Endothelial cell of umbilical vein (primary cell): Measurements from ENCODE around the gene MRPL4. TPM values are rescaled to one million over a fixed set of nuclear protein-coding genes. Genes with fewer than 3 reads are reported as not detected.

Experiments used
- BruUV-seq: library from RNA; stranded (reverse); fragments of 400-500 nt; replicated peaks from 2 replicates; lab custom pipeline; 2021; lab: Mats Ljungman, UMichigan
- CTCF ChIA-PET: fragments of 300-600, 350-600 bp; sonication (Branson Sonifier 250); formaldehyde crosslinking; loops from one replicate; lab custom pipeline; 2021; ENCODE audit warnings: antibody characterized with exemption, inconsistent platforms; lab: Charles Lee
- POLR2A ChIA-PET: fragments of 300-600, 350-600 bp; sonication (Branson Sonifier 250); formaldehyde crosslinking; loops from one replicate; lab custom pipeline; 2021; ENCODE audit warnings: antibody characterized with exemption, inconsistent platforms; lab: Charles Lee
- DNase-seq: peaks from one replicate; pipeline ENCODE4 v3.0.0-alpha.2; 2011; ENCODE audit warnings: low read depth, low spot score
- FAIRE-seq: peaks from 2 replicates; lab custom pipeline; 2011; peaks lifted over from hg19 to GRCh38; lab: Jason Lieb, UNC
- H2AFZ ChIP-seq: 2 replicates; pipeline ENCODE4 v1.6.0; 2012; ENCODE audit warnings: low read depth, low read length, control low read depth, inconsistent platforms
- H3K27ac ChIP-seq: 2 replicates; pipeline ENCODE4 v1.5.1; 2011; ENCODE audit warnings: low read depth, mild to moderate bottlenecking, control low read depth, low read length, moderate library complexity; ENCODE audit not compliant: insufficient read depth
- H3K27me3 ChIP-seq, 2 experiments: 2 replicates each; pipeline versions ENCODE4 v1.6.0 to v1.6.1; 2011; ENCODE audit warnings: low read length in 2 of 2, mixed read lengths in 1 of 2; ENCODE audit not compliant: control insufficient read depth in 2 of 2, insufficient read depth in 2 of 2
- H3K36me3 ChIP-seq, 2 experiments: 2 replicates in 1 of 2; 3 replicates in 1 of 2; pipeline ENCODE4 v1.5.1; 2011; ENCODE audit warnings: low read length in 2 of 2, mild to moderate bottlenecking in 1 of 2, moderate library complexity in 1 of 2; ENCODE audit not compliant: control insufficient read depth in 2 of 2, insufficient read depth in 2 of 2; ENCODE audit errors: extremely low read depth in 1 of 2
- H3K4me1 ChIP-seq: 3 replicates; pipeline ENCODE4 v1.5.1; 2011; ENCODE audit warnings: mild to moderate bottlenecking, low read length; ENCODE audit not compliant: control insufficient read depth, insufficient read depth; ENCODE audit errors: extremely low read depth
- H3K4me2 ChIP-seq: 2 replicates; pipeline ENCODE4 v1.6.1; 2011; ENCODE audit warnings: low read length, control low read depth, mixed read lengths; ENCODE audit not compliant: insufficient read depth
- H3K4me3 ChIP-seq, 3 experiments: fragments of 200-600 bp in 1 of 3; sonication (generic), shearing (Covaris generic) in 1 of 3; replicated peaks in 1 of 3; 2 replicates each; pipeline ENCODE4 v1.5.1; 2011 to 2016; ENCODE audit warnings: control low read depth in 3 of 3, low read length in 3 of 3, mild to moderate bottlenecking in 2 of 3, inconsistent platforms in 1 of 3, low read depth in 1 of 3, moderate library complexity in 1 of 3; ENCODE audit not compliant: insufficient read depth in 1 of 3
- H3K79me2 ChIP-seq: 2 replicates; pipeline ENCODE4 v1.6.0; 2012; ENCODE audit warnings: low read length, inconsistent platforms; ENCODE audit not compliant: control insufficient read depth, insufficient read depth
- H3K9ac ChIP-seq: replicated peaks from 2 replicates; pipeline ENCODE3; 2011; ENCODE audit warnings: low read length, control low read depth; ENCODE audit not compliant: insufficient read depth; ENCODE audit errors: extremely low read depth
- H3K9me1 ChIP-seq: replicated peaks from 3 replicates; pipeline ENCODE4 v1.6.0; 2011; ENCODE audit warnings: mild to moderate bottlenecking, low read length; ENCODE audit not compliant: control insufficient read depth, insufficient read depth; ENCODE audit errors: extremely low read depth
- H3K9me3 ChIP-seq: replicated peaks from 2 replicates; pipeline ENCODE4 v1.5.1; 2012; ENCODE audit warnings: low read length, inconsistent platforms; ENCODE audit not compliant: control insufficient read depth, insufficient read depth
- H4K20me1 ChIP-seq: replicated peaks from 2 replicates; pipeline ENCODE3; 2011; ENCODE audit warnings: mild to moderate bottlenecking, low read length; ENCODE audit not compliant: control insufficient read depth, insufficient read depth; ENCODE audit errors: extremely low read depth
- CTCF ChIP-seq, 2 donors: IDR thresholded peaks; 1 replicate in 1 of 2; 2 replicates in 1 of 2; pipeline ENCODE4 v1.5.1; 2011; ENCODE audit warnings: low read length in 2 of 2, mild to moderate bottlenecking in 2 of 2, moderate library complexity in 2 of 2, control low read depth in 1 of 2, inconsistent platforms in 1 of 2, low read depth in 1 of 2; ENCODE audit not compliant: insufficient read depth in 1 of 2; ENCODE audit errors: extremely low read depth in 1 of 2
- EZH2 ChIP-seq: IDR thresholded peaks from 2 replicates; pipeline ENCODE4 v1.6.1; 2012; ENCODE audit warnings: borderline replicate concordance, low read depth, mild to moderate bottlenecking, moderate library complexity, low read length, inconsistent platforms; ENCODE audit not compliant: severe bottlenecking
- FOS ChIP-seq: IDR thresholded peaks from 2 replicates; pipeline ENCODE4 v1.6.1; 2011; ENCODE audit warnings: mild to moderate bottlenecking, low read length, moderate library complexity, borderline replicate concordance; ENCODE audit not compliant: insufficient read depth
- GATA2 ChIP-seq: IDR thresholded peaks from 2 replicates; pipeline ENCODE4 v1.7.0; 2011; ENCODE audit warnings: low read depth, mild to moderate bottlenecking, moderate library complexity, mixed read lengths, low read length; ENCODE audit not compliant: insufficient read length, insufficient read depth
- JUN ChIP-seq: IDR thresholded peaks from 2 replicates; pipeline ENCODE4 v1.6.1; 2011; ENCODE audit warnings: borderline replicate concordance, low read depth; ENCODE audit not compliant: insufficient read length, insufficient read depth
- MAX ChIP-seq: IDR thresholded peaks from 2 replicates; pipeline ENCODE4 v1.6.1; 2011; ENCODE audit not compliant: insufficient read depth, insufficient read length
- MYC ChIP-seq: IDR thresholded peaks from one replicate; pipeline ENCODE4 v1.6.1; 2011; ENCODE audit warnings: mild to moderate bottlenecking, low read depth, low read length
- POLR2A ChIP-seq: IDR thresholded peaks from 2 replicates; pipeline ENCODE4 v1.6.1; 2012; ENCODE audit warnings: low read depth, mild to moderate bottlenecking, control low read depth, low read length
- POLR2AphosphoS5 ChIP-seq: IDR thresholded peaks from 2 replicates; pipeline ENCODE4 v1.6.1; 2012; ENCODE audit warnings: low read depth, mild to moderate bottlenecking, control low read depth, low read length, moderate library complexity; ENCODE audit not compliant: insufficient read depth
- dilution Hi-C: fragments of 300-500 bp; cut with MboI; formaldehyde crosslinking; loops from one replicate; pipeline ENCODE4 v1.15.0; 2019; ENCODE audit warnings: low sequenced_read_pairs; ENCODE audit not compliant: extremely low pct_ligation_motif_present
- intact Hi-C: fragments of 100-400 bp; cut with micrococcal nuclease; formaldehyde crosslinking; loops from one replicate; pipeline ENCODE4 v1.10.0; 2022
- polyA plus RNA-seq, 4 experiments: library from polyadenylated mRNA; depleted of rRNA in 3 of 4; stranded (reverse) in 3 of 4; unstranded in 1 of 4; fragments of >200 nt; gene quantifications; 2 replicates each; pipeline versions ENCODE4 v1.2.1 to v1.2.3, GENCODE V29; 2011 to 2012; ENCODE audit warnings: missing spikeins in 1 of 4
- total RNA-seq: library from RNA; stranded (reverse); gene quantifications from 2 replicates; pipeline ENCODE4 v1.2.3, GENCODE V29; 2021

The MRPL4 gene
- total and polyA plus RNA-seq, 2 donors (not counting 3 experiments of a cell fraction or from before 2014, with no cell fraction given): 70.4 to 118 TPM

- no peak overlapping the region for H2AFZ ChIP-seq
- no peak overlapping the region for H3K4me3 ChIP-seq
- H3K9me1 ChIP-seq: no peaks in the 10 kb centered on the region
- dilution Hi-C loops: no loop called here
- H4K20me1 ChIP-seq: no peaks in the 10 kb centered on the region
- ChIA-PET POLR2A (no interaction called here), CTCF (interaction anchor here (0.5 kb wide), 1 partner anchor 8 kb away, joined by 3 read pairs; no protein-coding TSS in a partner anchor)
- H3K4me1 ChIP-seq: no peaks in the 10 kb centered on the region
- intact Hi-C loops: no loop called here
- H3K9ac ChIP-seq: no peak overlapping the region
- no peaks in the 10 kb centered on the region for H3K36me3 ChIP-seq
- DNase-seq (no peak), FAIRE-seq (no peak)
- TF ChIP-seq POLR2AphosphoS5 (no peak), JUN (no peak), FOS (no peak), CTCF (IDR thresholded peaks at IDR 0.05; ENCODE audit: extremely low read depth in 1 of 2, insufficient read depth in 1 of 2, low read depth in 1 of 2, low read length in 2 of 2) (no peak), GATA2 (no peak), MYC (no peak), EZH2 (no peak), MAX (no peak), POLR2A (no peak)
- no TSS peak for BruUV-seq
- no peak overlapping the region for H3K4me2 ChIP-seq
- no peaks in the 10 kb centered on the region for H3K9me3 ChIP-seq
- no peaks in the 10 kb centered on the region for H3K27me3 ChIP-seq
- H3K79me2 ChIP-seq: no peaks in the 10 kb centered on the region
- no peak overlapping the region for H3K27ac ChIP-seq
These were observed 29.7 kb upstream of the MRPL4 start for GRCh38 chr19:10222201-10222890.
